Fibroblast of skin of right quadriceps (primary cell): ENCODE results near the gene UBE2L3.
"Not testable (repeated sequence)": the region's sequence is repeated elsewhere in the genome, so short reads cannot be mapped to it uniquely, and the experiment has no call there.

Source experiments
- DNase-seq: peaks from one replicate; pipeline ENCODE4 v3.0.0-alpha.2; 2013

Gene UBE2L3

DNA sequence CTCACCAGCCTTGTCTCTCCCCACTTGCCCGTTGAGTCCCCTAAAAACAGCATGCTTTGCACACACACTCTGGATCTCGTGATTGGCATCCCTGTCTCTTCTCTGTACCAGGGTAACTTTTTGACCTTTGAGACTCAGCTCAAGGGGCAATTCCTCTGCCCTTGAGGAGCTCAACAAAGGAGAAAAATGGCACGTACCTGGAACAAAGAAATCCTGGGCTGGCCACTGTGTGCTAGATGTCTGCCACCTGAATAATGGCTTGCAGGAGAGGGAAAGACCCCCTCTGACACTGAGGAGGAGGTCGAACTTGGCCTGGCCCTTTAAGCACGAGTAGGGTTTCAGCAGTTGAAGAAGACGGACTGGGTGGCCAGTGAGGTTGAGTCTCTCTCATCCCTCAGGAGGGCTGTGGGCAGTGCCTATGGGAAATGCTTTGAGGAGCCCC lies 5.8 kb downstream of the UBE2L3 start:
- no peak for DNase-seq

DNA sequence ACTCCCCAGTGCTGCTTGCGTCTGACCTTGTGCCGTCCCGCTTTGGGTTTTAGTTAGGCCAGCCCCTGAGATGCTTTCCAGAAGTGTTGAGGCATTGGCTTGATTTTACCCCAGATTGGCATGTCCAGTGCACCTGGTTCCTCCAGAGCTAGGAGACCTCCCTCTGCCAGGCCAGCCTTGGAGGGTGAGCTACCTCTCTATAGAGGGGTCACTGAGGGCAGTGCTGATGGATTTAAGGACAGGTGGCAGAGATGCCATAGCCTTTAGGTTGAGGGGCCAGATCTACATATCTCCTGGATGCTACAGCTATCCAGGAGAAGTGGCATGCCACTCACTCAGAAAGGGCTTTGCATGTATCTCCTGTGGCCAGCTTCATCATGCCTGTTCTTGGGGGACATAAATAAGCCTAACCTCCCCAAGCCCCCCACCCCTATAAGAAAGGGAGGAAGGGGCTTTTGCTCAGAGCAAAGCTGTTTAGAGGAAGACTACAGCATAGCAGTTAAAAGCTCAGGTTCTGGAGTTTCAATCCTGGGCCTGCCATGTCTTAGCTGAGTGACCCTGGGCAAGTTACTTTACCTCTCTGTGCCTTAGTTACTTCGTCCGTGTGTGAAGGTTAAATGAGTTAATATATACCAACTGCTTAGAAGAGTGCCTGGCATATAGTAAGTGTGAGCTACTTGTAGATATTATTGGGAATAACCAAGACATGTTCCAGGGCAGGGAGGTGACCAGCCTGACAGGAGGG lies 6.4 kb downstream of the UBE2L3 start:
- DNase-seq, result no peak

DNA sequence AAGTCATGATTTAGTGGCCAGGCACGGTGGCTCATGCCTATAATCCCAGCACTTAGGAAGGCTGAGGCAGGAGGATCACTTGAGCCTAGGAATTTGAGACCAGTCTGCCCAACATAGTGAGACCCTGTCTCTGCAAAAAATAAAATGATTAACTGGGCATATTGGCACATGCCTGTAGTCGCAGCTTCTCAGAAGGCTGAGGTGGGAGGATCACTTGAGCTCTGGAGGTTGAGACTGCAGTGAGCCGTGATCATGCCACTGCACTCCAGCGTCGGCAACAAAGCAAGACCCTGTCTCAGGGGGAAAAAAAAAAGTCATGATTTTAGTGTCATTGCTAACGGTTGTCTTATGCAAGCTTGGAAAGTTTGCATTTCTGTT lies 11.9 kb downstream of the UBE2L3 start:
- no peak for DNase-seq

DNA sequence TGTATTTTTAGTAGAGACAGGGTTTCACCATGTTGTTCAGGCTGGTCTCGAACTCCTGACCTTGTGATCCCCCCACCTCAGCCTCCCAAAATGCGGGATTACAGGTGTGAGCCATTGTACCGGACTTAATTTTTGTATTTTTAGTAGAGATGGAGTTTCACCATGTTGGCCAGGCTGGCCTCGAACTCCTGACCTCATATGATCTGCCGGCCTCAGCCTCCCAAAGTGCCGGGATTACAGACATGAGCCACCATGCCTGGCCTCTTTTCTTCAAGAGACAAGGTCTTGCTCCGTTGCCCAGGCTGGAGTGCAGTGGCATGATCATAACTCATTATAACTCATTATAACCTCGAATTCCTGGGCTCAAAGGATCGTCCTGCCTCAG lies 13.1 kb downstream of the UBE2L3 start:
- DNase-seq, result not testable (repeated sequence)

DNA sequence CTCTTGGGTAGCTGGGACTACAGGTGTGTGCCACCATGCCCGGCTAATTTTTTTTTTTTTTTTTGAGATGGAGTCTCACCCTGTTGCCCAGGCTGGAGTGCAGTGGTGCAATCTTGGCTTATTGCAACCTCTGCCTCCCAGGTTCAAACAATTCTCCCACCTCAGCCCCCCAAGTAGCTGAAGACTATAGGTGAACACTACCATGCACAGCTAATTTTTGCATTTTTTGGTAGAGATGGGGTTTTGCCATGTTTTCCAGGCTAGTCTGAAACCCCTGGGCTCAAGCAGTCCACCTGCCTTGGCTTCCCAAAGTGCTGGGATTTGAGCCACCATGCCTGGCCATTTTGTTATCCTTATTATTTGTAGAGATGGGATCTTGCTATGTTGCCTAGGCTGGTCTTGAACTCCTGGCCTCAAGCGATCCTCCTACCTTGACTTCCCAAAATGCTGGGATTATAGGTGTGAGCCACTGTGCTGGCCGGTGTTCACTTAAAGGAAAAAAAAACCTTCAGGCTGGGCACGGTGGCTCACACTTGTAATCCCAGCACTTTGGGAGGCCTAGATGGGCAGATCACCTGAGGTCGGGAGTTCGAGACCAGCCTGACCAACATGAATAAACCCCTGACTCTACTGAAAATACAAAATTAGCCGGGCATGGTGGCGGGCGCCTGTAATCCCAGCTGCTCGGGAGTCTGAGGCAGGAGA lies 13.6 kb downstream of the UBE2L3 start:
- not testable (repeated sequence) for DNase-seq

DNA sequence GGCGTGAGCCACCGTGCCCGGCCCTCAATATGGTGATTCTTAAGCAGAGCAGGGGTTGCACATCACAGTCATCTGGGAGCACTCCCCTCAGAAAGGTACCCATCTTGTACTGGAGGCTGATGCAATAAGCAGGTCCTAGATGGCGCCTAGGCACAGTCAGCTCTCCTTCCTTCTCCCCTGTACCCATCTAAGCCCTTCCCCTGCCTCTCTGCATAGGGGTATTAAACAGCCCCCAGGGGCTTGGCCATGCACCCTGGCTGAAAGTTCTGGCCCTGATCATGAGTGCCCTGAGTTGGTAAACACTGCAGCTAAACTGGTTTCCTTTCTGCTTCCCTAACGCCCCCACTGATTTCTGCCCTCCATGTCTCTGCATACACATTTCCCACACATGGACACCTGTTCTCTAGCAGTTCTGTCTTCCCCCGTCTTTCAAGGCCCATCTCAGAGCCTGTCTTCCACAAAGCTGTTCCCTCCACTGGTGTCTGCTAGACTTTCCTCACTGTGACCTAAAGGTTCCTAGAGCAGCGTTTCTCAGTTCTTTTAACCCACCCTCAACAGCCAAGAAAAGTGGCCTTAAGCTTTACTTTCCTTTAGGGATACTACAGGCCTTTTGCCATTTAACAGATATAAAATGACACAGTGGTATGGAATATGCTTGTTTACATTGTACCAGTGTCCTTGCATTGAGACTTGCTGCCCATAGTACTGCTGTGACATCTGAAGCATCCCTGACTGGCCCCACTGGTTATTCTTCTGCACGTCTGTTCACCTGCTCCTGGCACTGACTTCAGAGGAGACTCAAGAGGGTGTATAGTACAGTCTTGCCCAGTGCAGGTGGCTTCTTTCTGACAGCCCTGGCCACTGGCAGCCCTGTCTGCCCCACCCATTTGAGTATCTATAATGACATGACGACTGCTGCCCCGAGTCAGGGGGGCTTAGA lies 15.6 kb downstream of the UBE2L3 start:
- no peak for DNase-seq

DNA sequence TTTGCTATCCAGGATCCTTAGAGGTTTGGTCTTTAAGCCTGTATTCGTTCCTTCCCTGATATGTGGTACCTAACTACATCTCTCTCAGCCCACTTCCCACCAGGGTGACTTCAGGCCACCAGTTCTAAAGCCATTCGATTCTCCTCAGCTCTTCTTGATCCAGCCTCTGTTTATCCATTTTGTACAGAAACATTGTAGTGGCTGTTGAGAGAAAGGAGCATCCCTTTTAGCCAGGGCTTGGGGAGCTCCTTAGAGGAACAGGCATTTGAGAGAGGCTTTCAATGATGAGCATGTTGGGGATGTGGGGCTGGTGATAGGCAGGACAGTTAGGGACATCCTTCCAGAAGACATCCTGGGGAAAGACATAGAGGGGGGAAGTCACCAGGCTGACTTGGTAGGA lies 17.9 kb downstream of the UBE2L3 start:
- DNase-seq, result no peak

DNA sequence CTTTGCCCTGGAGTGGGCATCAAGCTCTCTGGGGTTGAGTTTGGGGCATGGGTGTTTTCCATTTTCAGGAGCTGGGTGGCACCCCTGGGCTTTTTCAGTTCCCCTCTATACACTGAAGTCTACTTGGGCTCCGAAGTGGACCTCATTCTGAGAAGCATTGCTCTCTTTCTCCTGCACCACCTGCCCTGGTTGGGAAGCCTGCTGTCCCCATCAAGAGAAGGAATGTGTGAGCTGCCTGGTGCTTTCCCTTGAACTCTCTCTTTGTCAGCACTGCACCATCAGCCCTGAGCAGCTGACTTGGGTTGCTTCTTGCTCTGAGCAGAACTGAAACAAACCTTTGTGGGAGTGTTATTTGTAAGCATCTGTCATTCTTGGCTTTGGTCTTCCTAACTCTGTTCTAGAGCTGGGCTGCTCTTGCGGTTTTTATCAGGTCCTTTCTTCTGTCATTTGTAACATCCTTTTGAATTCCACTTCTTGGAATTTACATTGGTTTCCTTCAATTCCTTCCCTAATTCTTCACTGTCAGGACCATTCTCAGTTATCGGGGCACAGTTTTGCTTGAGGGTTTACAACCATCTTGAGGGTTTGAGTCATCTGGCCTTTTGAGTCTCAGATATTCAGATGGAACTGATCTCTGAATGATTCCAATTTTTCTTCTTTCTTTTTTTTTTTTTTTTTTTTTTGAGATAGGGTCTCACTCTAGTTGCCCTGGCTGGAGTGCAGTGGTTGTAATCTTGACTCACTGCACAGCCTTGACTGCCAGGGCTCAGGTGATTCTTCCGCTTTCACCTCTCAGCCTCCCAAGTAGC lies 20.5 kb downstream of the UBE2L3 start:
- DNase-seq, result peak; percentile 9

DNA sequence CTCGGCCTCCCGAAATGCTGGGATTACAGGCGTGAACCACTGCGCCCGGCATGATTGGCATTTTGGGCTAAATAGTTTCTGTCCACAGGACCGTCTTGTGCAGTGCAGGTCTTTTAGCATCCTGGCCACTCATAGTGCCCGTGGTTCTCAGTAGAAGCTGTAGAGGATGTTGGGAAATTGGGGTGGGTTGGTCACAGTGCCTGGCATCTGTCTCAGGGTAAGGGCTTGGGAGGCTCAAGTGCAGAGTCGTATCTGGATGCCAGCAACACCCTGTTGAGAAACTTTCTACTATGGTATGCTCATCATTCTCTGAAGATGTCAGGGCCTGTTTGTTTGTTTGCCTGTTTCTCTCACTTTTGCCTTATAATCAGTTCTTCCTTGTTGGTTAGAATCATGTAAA lies 21.9 kb downstream of the UBE2L3 start:
- DNase-seq, result no peak

DNA sequence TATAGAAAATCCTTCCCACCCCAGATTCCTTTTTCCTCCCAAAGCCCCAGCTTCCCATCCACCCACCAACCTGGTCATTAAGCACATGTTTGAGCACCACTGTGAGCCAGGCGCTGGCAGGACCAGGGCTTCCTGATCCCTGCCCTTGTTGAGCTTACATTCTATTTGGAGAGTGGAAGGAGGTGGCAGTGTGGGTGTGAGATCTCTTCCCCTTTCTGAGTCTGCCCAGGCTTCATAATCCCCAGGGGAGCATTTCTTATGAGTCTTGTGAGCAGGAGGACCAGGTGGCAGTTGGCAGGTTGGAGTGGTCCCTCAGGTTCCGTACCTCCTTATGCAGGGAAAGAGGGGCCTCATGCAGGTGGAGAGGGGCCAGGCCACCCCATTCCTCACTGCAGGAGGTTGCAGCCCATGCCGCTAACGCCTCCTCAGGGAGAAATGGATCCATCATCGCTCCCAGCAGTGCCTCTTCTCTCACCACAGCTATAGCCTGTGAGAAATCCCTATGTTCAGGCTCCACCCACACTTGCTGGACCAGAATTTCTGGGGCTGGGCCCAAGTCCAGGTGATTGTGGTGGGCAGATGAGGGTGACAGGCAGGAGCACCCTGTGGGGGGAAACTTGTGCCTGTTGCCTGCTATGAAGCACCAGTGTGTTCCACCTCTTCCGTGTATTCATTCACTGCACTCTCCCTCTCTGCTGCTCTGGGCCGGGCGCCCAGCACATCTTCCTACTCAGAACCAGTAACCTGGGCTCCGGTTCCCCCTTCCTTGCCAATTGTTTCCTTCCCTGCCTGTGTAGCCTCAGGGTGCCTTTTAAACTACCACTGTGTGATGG lies 23.5 kb downstream of the UBE2L3 start:
- no peak for DNase-seq

DNA sequence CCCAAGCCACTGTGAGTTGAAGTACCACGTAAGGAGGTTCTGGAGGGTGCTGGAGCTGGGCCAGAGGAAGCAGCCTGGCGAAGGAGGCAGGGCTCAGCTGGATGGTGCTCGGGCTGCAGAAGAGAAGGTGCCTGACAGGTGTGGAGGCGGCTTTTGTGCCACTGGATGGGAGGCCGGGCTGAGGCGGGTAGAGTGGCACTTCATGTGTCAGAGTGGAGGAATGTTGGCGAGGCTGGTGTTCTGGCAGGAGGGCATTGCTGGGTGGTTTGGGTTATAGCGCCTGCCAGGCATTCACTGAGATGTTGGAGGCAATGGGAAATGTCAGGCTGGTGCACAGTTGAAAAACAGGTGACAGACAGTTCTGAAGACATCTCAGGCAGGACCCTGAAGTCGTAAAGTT lies 24.2 kb downstream of the UBE2L3 start:
- no peak for DNase-seq

DNA sequence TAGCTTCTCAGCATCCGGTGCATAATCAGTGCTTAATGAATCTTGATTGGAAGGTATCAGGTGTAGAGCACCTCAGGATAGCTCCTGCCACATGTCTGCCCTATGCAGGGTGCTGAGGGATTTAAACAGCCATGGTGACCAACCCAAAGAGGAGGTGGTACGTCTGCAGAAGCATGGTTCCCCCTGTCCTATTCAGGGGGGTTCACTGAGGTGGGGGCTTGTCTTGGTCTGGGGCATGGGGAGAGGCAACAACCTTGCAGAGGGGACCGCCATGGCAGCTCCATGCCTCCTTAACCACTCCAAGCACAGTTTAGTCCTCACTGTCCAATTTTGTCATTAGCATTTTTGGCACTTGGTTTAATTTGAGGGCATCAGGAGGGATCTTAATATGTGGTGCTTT lies 24.9 kb downstream of the UBE2L3 start:
- no peak for DNase-seq

DNA sequence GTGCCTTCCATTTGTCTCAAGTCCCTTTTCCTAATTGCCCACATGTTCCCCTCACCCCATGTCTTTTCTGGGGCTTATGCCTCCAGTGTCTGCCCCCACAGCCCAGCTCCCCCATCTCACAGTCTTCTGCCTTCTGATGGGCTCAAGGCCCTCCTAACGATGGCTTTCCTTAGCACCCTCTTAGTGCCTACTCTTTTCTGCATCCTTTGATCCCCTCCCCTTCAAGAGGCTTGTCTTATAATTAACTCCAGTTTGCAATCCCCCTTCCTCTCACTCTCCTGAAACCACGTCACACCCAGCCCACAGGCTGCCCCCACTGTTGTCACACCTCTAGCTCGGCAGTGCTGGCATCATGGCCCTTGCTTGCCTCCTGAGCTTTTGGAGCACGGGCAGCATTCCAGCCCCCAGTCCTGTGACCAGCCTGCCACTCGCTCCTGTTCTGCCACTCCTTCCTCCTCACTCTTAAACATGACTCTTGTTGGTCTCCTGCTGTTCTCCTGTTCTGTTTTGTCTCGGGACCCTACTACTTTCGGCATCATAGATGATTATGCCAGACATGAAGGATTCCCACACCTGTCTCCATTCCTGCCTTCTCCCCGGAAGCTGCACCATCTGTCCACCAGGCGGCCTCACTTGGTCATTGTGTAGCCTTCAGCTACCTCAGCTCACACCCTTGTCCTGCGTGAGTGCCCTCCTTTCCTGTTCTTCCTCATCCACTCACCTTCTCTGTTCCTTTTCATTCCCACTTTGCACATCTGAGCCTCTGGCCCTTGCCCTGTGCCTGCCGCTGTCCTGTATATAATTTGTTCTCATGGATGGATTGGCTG lies 26.1 kb downstream of the UBE2L3 start:
- DNase-seq, result no peak

DNA sequence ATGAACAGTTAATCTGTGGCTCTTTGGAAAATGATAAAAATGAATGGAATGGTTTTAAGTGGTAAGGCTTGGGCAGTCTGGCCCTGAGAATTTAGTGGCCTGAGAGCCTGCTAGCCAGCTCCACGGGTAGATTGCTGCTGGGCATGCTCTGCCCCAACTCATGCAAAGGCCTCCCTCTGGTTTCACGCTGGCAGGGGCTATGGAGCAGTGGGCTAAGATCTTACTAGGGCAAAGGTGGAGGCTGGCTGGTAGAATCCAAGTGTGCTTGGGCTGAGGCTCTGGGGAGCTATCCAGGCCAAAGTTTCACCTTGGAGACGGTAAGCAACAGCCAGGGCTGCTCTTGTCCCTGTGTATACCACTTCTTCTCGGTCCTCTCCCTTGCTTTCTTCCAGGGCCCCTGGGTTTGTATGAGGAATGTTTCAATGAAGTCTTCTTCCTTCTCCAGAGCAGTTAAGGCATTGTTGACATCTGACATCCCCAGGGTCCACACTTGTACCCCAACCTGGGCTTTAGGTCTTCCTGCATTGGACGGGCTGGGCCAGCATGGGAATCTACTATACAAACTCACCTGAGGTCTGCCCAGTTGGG lies 27.4 kb downstream of the UBE2L3 start:
- no peak for DNase-seq

DNA sequence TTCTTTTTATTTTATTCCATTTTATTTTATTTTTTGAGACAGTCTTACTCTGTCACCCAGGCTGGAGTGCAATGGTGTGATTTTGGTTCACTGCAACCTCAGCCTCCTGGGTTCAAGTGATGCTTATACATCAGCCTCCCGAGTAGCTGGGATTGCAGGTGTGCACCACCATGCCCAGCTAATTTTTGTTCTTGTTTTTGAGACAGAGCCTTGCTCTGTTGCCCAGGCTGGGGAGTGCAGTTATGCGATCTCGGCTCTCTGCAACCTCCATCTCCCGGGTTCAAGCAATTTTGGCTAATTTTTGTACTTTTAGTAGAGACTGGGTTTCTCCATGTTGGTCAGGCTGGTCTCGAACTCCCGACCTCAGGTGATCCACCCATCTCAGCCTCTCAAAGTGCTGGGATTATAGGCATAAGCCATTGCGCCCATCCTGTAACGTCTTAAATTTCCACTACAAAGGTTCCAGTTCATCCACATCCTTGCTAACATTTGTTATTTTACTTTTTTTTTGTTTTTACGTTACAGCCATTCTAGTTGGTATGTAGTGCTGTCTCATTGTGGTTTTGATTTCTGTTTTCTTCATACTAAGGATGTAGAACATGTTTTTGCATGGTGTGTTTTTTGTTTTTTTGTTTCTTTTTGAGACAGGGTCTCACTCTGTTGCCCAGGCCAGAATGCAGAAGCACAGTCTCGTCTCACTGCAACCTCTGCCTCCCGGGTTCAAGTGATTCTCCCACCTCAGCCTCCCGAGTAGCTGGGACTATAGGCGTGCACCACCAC lies 29.0 kb downstream of the UBE2L3 start:
- not testable (repeated sequence) for DNase-seq

DNA sequence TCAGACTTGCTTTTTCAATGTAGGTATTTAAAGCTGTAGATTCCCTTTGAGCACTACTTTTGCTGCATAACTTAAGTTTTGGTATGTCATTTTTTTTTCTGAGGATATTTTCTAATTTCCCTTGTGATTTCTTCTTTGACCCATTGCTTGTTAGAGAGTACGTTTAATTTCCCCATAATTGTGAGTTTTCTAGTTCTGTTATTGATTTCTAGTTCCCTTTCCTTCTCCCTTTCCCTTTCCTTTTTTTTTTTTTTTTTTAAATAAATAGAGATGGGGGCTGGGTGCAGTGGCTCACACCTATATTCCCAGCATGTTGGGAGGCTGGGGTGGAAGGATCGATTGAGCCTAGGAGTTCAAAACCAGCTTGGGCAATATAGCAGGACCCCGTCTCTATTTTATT lies 30.8 kb downstream of the UBE2L3 start:
- DNase-seq, result no peak

DNA sequence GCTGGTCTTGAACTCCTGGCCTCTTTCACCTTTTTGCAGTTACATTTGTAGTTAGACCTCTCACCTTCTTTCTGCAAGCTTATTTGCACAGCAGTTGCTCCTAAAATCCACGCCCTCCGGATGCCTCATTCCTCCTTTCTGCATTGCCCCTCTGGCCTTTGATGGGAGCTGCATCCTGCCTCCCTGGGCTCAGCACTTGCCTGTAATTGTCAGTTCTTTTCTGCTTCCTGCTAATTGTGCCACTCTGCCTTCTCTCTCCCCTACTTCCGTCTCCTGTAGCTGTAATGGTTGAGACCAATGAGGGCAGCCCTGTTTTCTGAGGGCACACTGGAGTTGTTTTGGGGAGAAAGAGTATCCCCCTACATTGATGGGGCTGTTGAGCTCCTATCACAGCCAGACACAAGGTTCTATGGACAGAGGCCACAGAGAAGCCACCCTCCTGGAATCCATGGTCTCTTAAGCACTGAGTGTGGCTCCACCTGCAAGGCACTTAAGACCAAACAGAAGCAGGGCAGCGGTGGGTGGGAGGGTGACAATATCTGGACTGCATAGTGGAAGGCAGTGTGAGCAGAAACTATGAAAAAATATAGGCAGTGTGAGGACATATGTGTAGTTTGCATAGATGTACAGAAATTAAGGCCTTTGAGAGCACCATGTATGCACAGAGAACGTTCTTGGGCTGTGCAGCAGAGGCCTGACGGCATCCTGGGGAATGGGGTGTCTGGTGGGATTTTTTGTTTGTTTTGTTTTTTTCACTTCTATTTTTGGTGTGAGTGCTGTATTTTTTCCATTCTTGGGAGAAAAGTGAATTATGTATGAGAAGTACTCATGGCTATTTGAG lies 31.8 kb downstream of the UBE2L3 start:
- no peak for DNase-seq

DNA sequence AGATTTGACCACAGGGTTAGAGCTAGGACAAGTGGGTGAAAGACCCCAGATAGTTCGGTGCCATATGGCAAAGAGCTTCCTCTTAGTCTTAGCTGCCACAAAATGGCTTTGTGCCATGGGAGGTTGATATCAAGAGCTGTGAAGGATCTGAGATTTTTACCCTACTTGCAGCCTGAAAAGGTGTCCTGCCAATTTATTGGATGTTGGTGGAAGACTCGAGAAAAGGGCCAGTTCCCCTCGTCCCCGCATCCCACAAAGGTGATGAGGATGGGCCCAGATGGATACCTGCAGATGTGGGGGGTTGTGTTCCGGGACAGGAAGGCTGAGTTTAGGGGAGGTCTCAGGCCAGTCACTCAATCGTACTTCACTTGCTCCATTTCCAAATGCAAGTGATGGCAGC lies 35.1 kb downstream of the UBE2L3 start:
- no peak for DNase-seq

DNA sequence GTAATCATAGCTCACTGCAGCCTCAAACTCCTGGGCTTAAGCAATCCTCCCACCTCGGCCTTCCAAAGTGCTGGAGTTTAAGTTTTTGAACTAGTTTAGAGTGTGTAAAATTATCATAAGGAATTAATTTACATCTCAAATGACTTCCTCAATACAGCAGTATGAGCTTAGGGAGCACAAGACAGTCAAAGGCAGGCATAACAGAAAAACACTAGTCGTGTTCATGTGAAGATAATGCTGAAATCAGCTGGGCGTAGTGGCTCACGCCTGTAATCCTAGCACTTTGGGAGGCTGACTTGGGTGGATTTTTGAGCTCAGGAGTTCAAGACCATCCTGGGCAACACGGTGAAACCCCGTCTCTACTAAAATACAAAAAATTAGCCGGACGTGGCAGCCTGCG lies 36.5 kb downstream of the UBE2L3 start:
- no peak for DNase-seq
